HG02981 (cell line): Measurements from ENCODE around the gene MACROD2.
A peak's percentile ranks its signal among the peaks of the same experiment; 100 is the strongest.

Experiments used
- ATAC-seq: cut with Tn5 transposase; IDR thresholded peaks from one replicate; pipeline ENCODE4 v1.9.1; 2021; ENCODE audit warnings: mild to moderate bottlenecking, moderate library complexity; ENCODE audit not compliant: unreplicated experiment

Gene MACROD2

GRCh38 chr20:14727485-14728150 lies 732.3 kb downstream of the MACROD2 start:
- ATAC-seq = no peak

GRCh38 chr20:14729390-14729789 lies 734.1 kb downstream of the MACROD2 start:
- no peak for ATAC-seq

- ATAC-seq = no peak
Measured at GRCh38 chr20:14732343-14732742, 737.0 kb downstream of the MACROD2 start.

GRCh38 chr20:14732996-14733395 lies 737.7 kb downstream of the MACROD2 start:
- no peak for ATAC-seq

- ATAC-seq = no peak
Measured at GRCh38 chr20:14740380-14740779, 745.1 kb downstream of the MACROD2 start.

- no peak for ATAC-seq
Measured at GRCh38 chr20:14741616-14742015, 746.3 kb downstream of the MACROD2 start.

- peak; percentile 83 for ATAC-seq
Measured at GRCh38 chr20:14744723-14745122, 749.4 kb downstream of the MACROD2 start.

- no peak for ATAC-seq
Measured at GRCh38 chr20:14745830-14746229, 750.5 kb downstream of the MACROD2 start.

- ATAC-seq = no peak
Measured at GRCh38 chr20:14751191-14751590, 755.9 kb downstream of the MACROD2 start.

GRCh38 chr20:14757728-14758127 lies 762.4 kb downstream of the MACROD2 start:
- ATAC-seq = no peak

GRCh38 chr20:14758356-14758755 lies 763.0 kb downstream of the MACROD2 start:
- ATAC-seq = no peak

GRCh38 chr20:14759979-14760378 lies 764.7 kb downstream of the MACROD2 start:
- no peak for ATAC-seq

- no peak for ATAC-seq
Measured at GRCh38 chr20:14761903-14762302, 766.6 kb downstream of the MACROD2 start.

GRCh38 chr20:14764511-14765369 lies 769.4 kb downstream of the MACROD2 start:
- no peak for ATAC-seq

GRCh38 chr20:14765370-14765701 lies 770.0 kb downstream of the MACROD2 start:
- ATAC-seq = no peak

- ATAC-seq = no peak
Measured at GRCh38 chr20:14773486-14773885, 778.2 kb downstream of the MACROD2 start.

GRCh38 chr20:14775778-14776177 lies 780.5 kb downstream of the MACROD2 start:
- no peak for ATAC-seq

GRCh38 chr20:14777591-14777990 lies 782.3 kb downstream of the MACROD2 start:
- no peak for ATAC-seq

- no peak for ATAC-seq
Measured at GRCh38 chr20:14778096-14778495, 782.8 kb downstream of the MACROD2 start.

GRCh38 chr20:14778875-14779274 lies 783.6 kb downstream of the MACROD2 start:
- ATAC-seq = no peak

GRCh38 chr20:14780508-14780907 lies 785.2 kb downstream of the MACROD2 start:
- no peak for ATAC-seq

GRCh38 chr20:14782731-14783130 lies 787.4 kb downstream of the MACROD2 start:
- no peak for ATAC-seq
